MM.1S (cell line): Measurements from ENCODE around the gene ZSWIM4.

ENCODE experiments used
- DNase-seq: peaks from one replicate; pipeline ENCODE4 v3.0.0-alpha.2; 2015
- H2AFZ ChIP-seq: fragments of 300-600 bp; sonication (generic); 2 replicates; pipeline ENCODE4 v1.6.0; 2016; ENCODE audit warnings: antibody characterized with exemption, low read length
- H3F3A ChIP-seq: fragments of 300-600 bp; sonication (generic); 2 replicates; pipeline ENCODE4 v1.6.1; 2016; ENCODE audit warnings: mild to moderate bottlenecking, antibody characterized with exemption, low read length, moderate library complexity, mixed read lengths; ENCODE audit not compliant: insufficient read depth
- H3K27ac ChIP-seq: fragments of 300-600 bp; sonication (generic); 2 replicates; pipeline ENCODE4 v1.5.1; 2016; ENCODE audit warnings: mild to moderate bottlenecking, low read length
- H3K27me3 ChIP-seq: fragments of 300-600 bp; sonication (generic); replicated peaks from 2 replicates; pipeline ENCODE4 v1.6.0; 2016; ENCODE audit warnings: low read length; ENCODE audit not compliant: insufficient read depth
- H3K36me3 ChIP-seq: fragments of 300-600 bp; sonication (generic); replicated peaks from 2 replicates; pipeline ENCODE4 v1.6.1; 2016; ENCODE audit warnings: mild to moderate bottlenecking, low read length, mixed read lengths; ENCODE audit not compliant: insufficient read depth
- H3K4me1 ChIP-seq: fragments of 300-600 bp; sonication (generic); 2 replicates; pipeline ENCODE4 v1.6.1; 2016; ENCODE audit warnings: low read length, mixed read lengths
- H3K4me2 ChIP-seq: fragments of 300-600 bp; sonication (generic); 2 replicates; pipeline ENCODE4 v1.6.0; 2016; ENCODE audit warnings: low read depth, low read length
- H3K4me3 ChIP-seq: fragments of 300-600 bp; sonication (generic); 2 replicates; pipeline ENCODE4 v1.5.1; 2016; ENCODE audit warnings: low read length, mixed read lengths
- H3K79me2 ChIP-seq: fragments of 300-600 bp; sonication (generic); 2 replicates; pipeline ENCODE4 v1.6.1; 2016; ENCODE audit warnings: mixed run types, low read length, mixed read lengths
- H3K9ac ChIP-seq: fragments of 300-600 bp; sonication (generic); 2 replicates; pipeline ENCODE4 v1.6.1; 2016; ENCODE audit warnings: low read length, mixed read lengths
- H3K9me2 ChIP-seq: fragments of 300-600 bp; sonication (generic); replicated peaks from 2 replicates; pipeline ENCODE4 v1.6.1; 2016; ENCODE audit warnings: mild to moderate bottlenecking, low read length, mixed read lengths; ENCODE audit not compliant: insufficient read depth
- H3K9me3 ChIP-seq: fragments of 300-600 bp; sonication (generic); replicated peaks from 2 replicates; pipeline ENCODE4 v1.6.1; 2016; ENCODE audit warnings: mild to moderate bottlenecking, low read length, mixed read lengths; ENCODE audit not compliant: insufficient read depth
- H4K20me1 ChIP-seq: fragments of 300-600 bp; sonication (generic); 2 replicates; pipeline ENCODE4 v1.6.1; 2016; ENCODE audit warnings: mild to moderate bottlenecking, low read length, moderate library complexity, mixed read lengths; ENCODE audit not compliant: insufficient read depth
- CTCF ChIP-seq: fragments of 300-600 bp; sonication (generic); IDR thresholded peaks from 2 replicates; pipeline ENCODE4 v1.5.1; 2016; ENCODE audit warnings: antibody characterized with exemption, low read length, mixed read lengths
- EZH2 ChIP-seq: fragments of 300-600 bp; sonication (generic); optimal IDR thresholded peaks from 2 replicates; pipeline ENCODE3; 2017; ENCODE audit warnings: low read depth, mild to moderate bottlenecking, antibody characterized with exemption, low read length, mixed read lengths
- EZH2phosphoT487 ChIP-seq: fragments of 300-600 bp; sonication (generic); IDR thresholded peaks from 2 replicates; pipeline ENCODE4 v1.6.1; 2018; ENCODE audit warnings: antibody characterized with exemption, low read length

ZSWIM4 gene

GRCh38 chr19:13861392-13861713, 66.1 kb downstream of the ZSWIM4 start:
- Histone ChIP-seq H3K27me3 (peaks cover 28% of the 10 kb centered on the region), H4K20me1 (no peaks in the 10 kb centered on the region), H3K79me2 (no peaks in the 10 kb centered on the region), H3F3A (no peaks in the 10 kb centered on the region), H3K9ac (peak overlapping the region; percentile 61; the same call in 1 of the 2 replicates), H3K4me1 (peaks cover 5% of the 10 kb centered on the region; the same call in 1 of the 2 replicates), H3K27ac (no peak overlapping the region), H3K4me3 (peak overlapping the region; percentile 72), H3K9me2 (no peaks in the 10 kb centered on the region), H3K36me3 (no peaks in the 10 kb centered on the region), H3K9me3 (no peaks in the 10 kb centered on the region), H2AFZ (peak overlapping the region; percentile 94), H3K4me2 (peak overlapping the region; percentile 97)
- DNase-seq, result no peak
- TF ChIP-seq EZH2phosphoT487 (no peak), CTCF (no peak), EZH2 (no peak)

- no peaks in the 10 kb centered on the region for H3K9me3 ChIP-seq
- peaks cover 5% of the 10 kb centered on the region; the same call in 1 of the 2 replicates for H3K4me1 ChIP-seq
- peak overlapping the region; percentile 61; the same call in 1 of the 2 replicates for H3K9ac ChIP-seq
- no peaks in the 10 kb centered on the region for H3K36me3 ChIP-seq
- peak overlapping the region; percentile 97 for H3K4me2 ChIP-seq
- no peaks in the 10 kb centered on the region for H3K79me2 ChIP-seq
- no peaks in the 10 kb centered on the region for H3F3A ChIP-seq
- peak; percentile 75 for DNase-seq
- H3K27me3 ChIP-seq, result peaks cover 34% of the 10 kb centered on the region
- no peaks in the 10 kb centered on the region for H4K20me1 ChIP-seq
- H3K9me2 ChIP-seq, result no peaks in the 10 kb centered on the region
- peak overlapping the region; percentile 72 for H3K4me3 ChIP-seq
- H2AFZ ChIP-seq, result peak overlapping the region; percentile 94
- TF ChIP-seq CTCF (peak; percentile 82), EZH2phosphoT487 (no peak)
- no peak overlapping the region for H3K27ac ChIP-seq
These were observed 66.7 kb downstream of the ZSWIM4 start for GRCh38 chr19:13861714-13862531.

GRCh38 chr19:13864046-13864666, 68.9 kb downstream of the ZSWIM4 start:
- H4K20me1 ChIP-seq, result no peaks in the 10 kb centered on the region
- TF ChIP-seq CTCF (no peak), EZH2phosphoT487 (no peak), EZH2 (no peak)
- H3K9me3 ChIP-seq, result no peaks in the 10 kb centered on the region
- H2AFZ ChIP-seq, result no peak overlapping the region
- H3K27ac ChIP-seq, result no peak overlapping the region
- H3K36me3 ChIP-seq, result no peaks in the 10 kb centered on the region
- no peaks in the 10 kb centered on the region for H3K9me2 ChIP-seq
- peaks cover 55% of the 10 kb centered on the region for H3K27me3 ChIP-seq
- no peaks in the 10 kb centered on the region for H3K79me2 ChIP-seq
- no peak overlapping the region for H3K9ac ChIP-seq
- H3K4me2 ChIP-seq, result no peak overlapping the region
- peaks cover 5% of the 10 kb centered on the region; the same call in 1 of the 2 replicates for H3K4me1 ChIP-seq
- no peak for DNase-seq
- H3F3A ChIP-seq, result no peaks in the 10 kb centered on the region
- H3K4me3 ChIP-seq, result no peak overlapping the region
